Measurements from ENCODE around the gene PRR36. TPM values are rescaled to one million over a fixed set of nuclear protein-coding genes. Genes with fewer than 3 reads are reported as not detected.

The PRR36 gene
- total RNA-seq, 2 experiments from 2014 or later: 0.10 to 0.15 TPM

Other genes starting within 250 kb of the PRR36 start
- gene XAB2, start 244.8 kb downstream of the PRR36 start, total RNA-seq: 10 to 100 TPM; 46.0 to 50.0 TPM
- gene PET100, start 244.6 kb downstream of the PRR36 start, total RNA-seq: 100 to 1,000 TPM; 108 to 169 TPM
- 1 to 10 TPM in 1 of 2 experiments, under 1 TPM in 1; 0.82 to 1.2 TPM for gene PCP2, start 240.7 kb downstream of the PRR36 start, total RNA-seq
- gene STXBP2, start 237.3 kb downstream of the PRR36 start, total RNA-seq: 100 to 1,000 TPM; 131 to 158 TPM
- gene RETN, start 205.3 kb downstream of the PRR36 start, total RNA-seq: not detected
- not detected for gene MCEMP1, start 197.3 kb downstream of the PRR36 start, total RNA-seq
- 100 to 1,000 TPM; 105 to 106 TPM for gene TRAPPC5, start 193.6 kb downstream of the PRR36 start, total RNA-seq
- under 1 TPM; 0.23 to 0.30 TPM for gene FCER2, start 172.3 kb downstream of the PRR36 start, total RNA-seq
- gene CLEC4G, start 142.3 kb downstream of the PRR36 start, total RNA-seq: not detected
- gene CD209, start 126.9 kb downstream of the PRR36 start, total RNA-seq: not detected
- not detected for gene CLEC4M, start 111.1 kb downstream of the PRR36 start, total RNA-seq
- 10 to 100 TPM in 1 of 2 experiments, 1 to 10 TPM in 1; 9.7 to 11.2 TPM for gene EVI5L, start 44.2 kb downstream of the PRR36 start, total RNA-seq
- not detected for gene LRRC8E, start 14.1 kb upstream of the PRR36 start, total RNA-seq
- 10 to 100 TPM; 44.1 to 45.6 TPM for gene MAP2K7, start 29.5 kb upstream of the PRR36 start, total RNA-seq
- 1 to 10 TPM in 1 of 2 experiments, under 1 TPM in 1; 0.79 to 1.4 TPM for gene TGFBR3L, start 40.4 kb upstream of the PRR36 start, total RNA-seq
- 10 to 100 TPM; 18.6 to 19.1 TPM for gene SNAPC2, start 45.9 kb upstream of the PRR36 start, total RNA-seq
- gene CTXN1, start 51.7 kb upstream of the PRR36 start, total RNA-seq: not detected
- 10 to 100 TPM; 44.0 to 59.9 TPM for gene TIMM44, start 69.3 kb upstream of the PRR36 start, total RNA-seq
- gene ELAVL1, start 131.3 kb upstream of the PRR36 start, total RNA-seq: 100 to 1,000 TPM; 109 TPM
- gene CCL25, start 178.4 kb upstream of the PRR36 start, total RNA-seq: 1 to 10 TPM; 5.2 to 7.4 TPM

Data from activated CD4-positive, alpha-beta T cell treated with anti-CD3 and anti-CD28 coated beads, Interleukin-2, amount 10 ng/mL, durations not matched to agents 7 days and 5 days (primary cell).